Choroid plexus epithelial cell (primary cell): Measurements from ENCODE around the gene TSPAN5.

Experiments used
- DNase-seq: peaks from one replicate; pipeline ENCODE4 v3.0.0-alpha.2; 2010; ENCODE audit warnings: low read depth
- H3K4me3 ChIP-seq: 2 replicates; pipeline ENCODE4 v1.5.1; 2011; ENCODE audit warnings: low read depth, mild to moderate bottlenecking, control low read depth, low read length, moderate library complexity
- CTCF ChIP-seq: conservative IDR thresholded peaks from 2 replicates; pipeline ENCODE4 v1.5.1; 2011; ENCODE audit warnings: low read depth, mild to moderate bottlenecking, control low read depth, inconsistent platforms, low read length, moderate library complexity

Gene TSPAN5

DNA sequence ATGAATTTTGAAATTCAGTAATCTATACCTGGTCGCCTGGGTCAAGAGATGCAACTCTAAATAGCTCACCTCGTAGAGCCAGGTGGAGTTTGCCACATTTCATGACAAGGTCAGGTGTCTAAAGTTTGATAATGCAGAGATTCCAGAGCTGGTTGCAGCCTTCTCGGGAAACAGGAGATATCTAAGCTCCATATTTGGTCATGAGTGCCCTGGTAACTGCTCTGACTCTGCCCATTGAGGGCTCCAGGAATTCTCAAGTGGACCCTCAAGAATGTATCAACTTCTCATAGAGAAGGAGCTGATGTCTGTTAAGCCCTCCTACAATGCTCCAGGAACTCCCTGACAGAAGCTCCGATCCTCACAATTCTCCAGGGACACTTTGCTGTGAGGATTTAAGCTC is 33.2 kb upstream of the TSPAN5 start:
- no peak for DNase-seq
- no peak for TF ChIP-seq CTCF

GRCh38 chr4:98689507-98690174 is 31.2 kb upstream of the TSPAN5 start:
- no peak for DNase-seq
- no peak for TF ChIP-seq CTCF
- no peak overlapping the region for H3K4me3 ChIP-seq

More for the DNA sequence above, 33.2 kb upstream of the TSPAN5 start:
- no peak overlapping the region for H3K4me3 ChIP-seq

GRCh38 chr4:98688411-98689290 is 30.2 kb upstream of the TSPAN5 start:
- no peak overlapping the region for H3K4me3 ChIP-seq
- DNase-seq: peak; percentile 51
- no peak for TF ChIP-seq CTCF

- no peak overlapping the region for H3K4me3 ChIP-seq
- TF ChIP-seq CTCF: no peak
- DNase-seq: peak; percentile 23
Measured at GRCh38 chr4:98687876-98688275, 29.5 kb upstream of the TSPAN5 start.

- TF ChIP-seq CTCF: no peak
- H3K4me3 ChIP-seq: no peak overlapping the region
- DNase-seq: no peak
Measured at GRCh38 chr4:98686847-98687246, 28.4 kb upstream of the TSPAN5 start.

DNA sequence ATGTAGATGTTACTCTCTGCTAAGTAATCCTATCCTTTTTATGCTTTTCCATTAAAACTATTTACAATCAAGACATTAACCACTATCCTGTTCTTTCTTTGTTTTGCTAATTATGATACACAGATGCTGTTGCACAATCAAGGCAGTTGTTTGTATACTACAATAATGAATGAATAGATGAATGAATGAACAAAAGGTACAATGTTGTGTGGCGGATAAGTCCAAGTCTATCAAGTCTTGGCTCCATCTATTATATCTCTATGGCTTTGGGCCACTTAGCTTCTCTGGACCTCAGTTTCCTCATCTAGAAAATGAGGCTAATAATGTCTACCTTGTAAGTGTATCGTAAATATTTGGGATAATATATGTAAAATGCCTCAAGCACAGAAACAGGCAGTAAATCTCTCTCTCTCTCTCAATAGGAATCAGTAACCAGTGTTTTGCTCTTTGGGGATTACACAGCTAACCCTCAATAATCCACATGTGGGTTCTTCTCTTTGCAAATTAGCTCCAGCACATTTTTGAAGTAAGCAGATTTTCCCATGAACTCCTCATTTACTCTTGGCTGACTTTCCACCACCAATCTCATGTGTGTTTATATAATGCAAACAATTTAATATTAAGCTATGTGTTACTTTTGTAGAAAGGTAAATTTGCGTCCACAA is 27.8 kb upstream of the TSPAN5 start:
- DNase-seq: no peak
- no peak for TF ChIP-seq CTCF
- no peak overlapping the region for H3K4me3 ChIP-seq
